AG09309 (cell line): ENCODE data around the gene VNN1.
"Not testable (repeated sequence)": the region's sequence is repeated elsewhere in the genome, so short reads cannot be mapped to it uniquely, and the experiment has no call there.

Experiments
- DNase-seq: peaks from one replicate; pipeline ENCODE4 v3.0.0-alpha.2; 2010; ENCODE audit warnings: low read depth
- H3K4me3 ChIP-seq: 2 replicates; pipeline ENCODE4 v1.5.1; 2011; ENCODE audit warnings: mild to moderate bottlenecking, low read depth, low read length, moderate library complexity; ENCODE audit not compliant: control insufficient read depth
- CTCF ChIP-seq: IDR thresholded peaks from 2 replicates; pipeline ENCODE4 v1.5.1; 2011; ENCODE audit warnings: mild to moderate bottlenecking, low read depth, low read length, inconsistent platforms; ENCODE audit not compliant: insufficient read depth, control insufficient read depth; ENCODE audit errors: missing control alignments

VNN1 gene

GRCh38 chr6:132715204-132715603 lies 1.3 kb upstream of the VNN1 start:
- H3K4me3 ChIP-seq: no peak overlapping the region
- DNase-seq: no peak
- peak; percentile 59 for TF ChIP-seq CTCF

- DNase-seq: no peak
- no peak overlapping the region for H3K4me3 ChIP-seq
- no peak for TF ChIP-seq CTCF
Measured at GRCh38 chr6:132714160-132714559, 305 bp upstream of the VNN1 start.

- no peak for DNase-seq
- H3K4me3 ChIP-seq: no peak overlapping the region
- no peak for TF ChIP-seq CTCF
Measured at GRCh38 chr6:132712366-132712765, 1.5 kb downstream of the VNN1 start.

GRCh38 chr6:132708771-132709170 lies 5.1 kb downstream of the VNN1 start:
- H3K4me3 ChIP-seq: no peak overlapping the region
- TF ChIP-seq CTCF: no peak
- DNase-seq: no peak

GRCh38 chr6:132708002-132708401 lies 5.9 kb downstream of the VNN1 start:
- no peak for DNase-seq
- no peak overlapping the region for H3K4me3 ChIP-seq
- no peak for TF ChIP-seq CTCF

GRCh38 chr6:132706756-132707155 lies 7.1 kb downstream of the VNN1 start:
- H3K4me3 ChIP-seq, DNase-seq: not testable (repeated sequence)

GRCh38 chr6:132703936-132704335 lies 9.9 kb downstream of the VNN1 start:
- DNase-seq: no peak
- no peak overlapping the region for H3K4me3 ChIP-seq
- TF ChIP-seq CTCF: no peak

GRCh38 chr6:132698608-132699007 lies 15.2 kb downstream of the VNN1 start:
- no peak for DNase-seq
- no peak for TF ChIP-seq CTCF
- no peak overlapping the region for H3K4me3 ChIP-seq
